H1 (cell line): ENCODE data around the gene OR2L8. TPM values are rescaled to one million over a fixed set of nuclear protein-coding genes. Genes with fewer than 3 reads are reported as not detected.

Experiments used
- ATF3 ChIP-seq: IDR thresholded peaks from 2 replicates; pipeline ENCODE4 v1.6.1; 2011; ENCODE audit warnings: low read depth, mild to moderate bottlenecking, low read length; ENCODE audit not compliant: insufficient read depth
- CHD1 ChIP-seq: IDR thresholded peaks from 2 replicates; pipeline ENCODE4 v1.6.1; 2012; ENCODE audit warnings: low read depth, low read length, improper control_type of control experiment
- JUND ChIP-seq: IDR thresholded peaks from 2 replicates; pipeline ENCODE4 v1.6.1; 2011; ENCODE audit warnings: mild to moderate bottlenecking, improper control_type of control experiment, low read length
- SIRT6 ChIP-seq: IDR thresholded peaks from one replicate; pipeline ENCODE4 v1.7.1; 2012; ENCODE audit warnings: low read length, inconsistent platforms
- SUZ12 ChIP-seq: fragments of 200-600 bp; sonication (generic); IDR thresholded peaks from 2 replicates; pipeline ENCODE4 v1.6.1; 2012; ENCODE audit warnings: mild to moderate bottlenecking, inconsistent platforms, low read length, moderate library complexity, mixed read lengths
- polyA plus RNA-seq, 7 experiments: library from polyadenylated mRNA; depleted of rRNA in 3 of 7; stranded (reverse) in 5 of 7; unstranded in 2 of 7; fragments of >200 nt in 5 of 7; fragments of 200-250 nt in 2 of 7; gene quantifications; 1 replicate in 5 of 7; 2 replicates in 1 of 7; 4 replicates in 1 of 7; pipeline versions ENCODE4 v1.2.1 to v1.2.3, GENCODE V29; 2011 to 2013; ENCODE audit warnings: missing spikeins in 2 of 7, mixed read lengths in 2 of 7
- total RNA-seq: library from RNA; stranded (reverse); fragmentation: NEBNext Ultra II Directional; extraction: Animal tissue kit (Norgen Biotek cat#: 25700); gene quantifications from 2 replicates; pipeline ENCODE4 v1.2.1, GENCODE V29; 2021
- TF ChIP-seq, protein P1 (sequence below), 3 experiments: IDR thresholded peaks; 1 replicate in 2 of 3; 2 replicates in 1 of 3; pipeline versions ENCODE4 v1.5.1 to v1.6.1; 2011; ENCODE audit warnings: low read length in 3 of 3, mild to moderate bottlenecking in 3 of 3, inconsistent platforms in 2 of 3, low read depth in 1 of 3, moderate library complexity in 1 of 3; ENCODE audit not compliant: insufficient read depth in 1 of 3; ENCODE audit errors: control extremely low read depth in 1 of 3

The OR2L8 gene
- total and polyA plus RNA-seq, 2 of the 8 experiments (the other 6 are each of a cell fraction or from before 2014, with no cell fraction given), result not detected

- no peak for TF ChIP-seq CHD1
- TF ChIP-seq, protein P1, sequence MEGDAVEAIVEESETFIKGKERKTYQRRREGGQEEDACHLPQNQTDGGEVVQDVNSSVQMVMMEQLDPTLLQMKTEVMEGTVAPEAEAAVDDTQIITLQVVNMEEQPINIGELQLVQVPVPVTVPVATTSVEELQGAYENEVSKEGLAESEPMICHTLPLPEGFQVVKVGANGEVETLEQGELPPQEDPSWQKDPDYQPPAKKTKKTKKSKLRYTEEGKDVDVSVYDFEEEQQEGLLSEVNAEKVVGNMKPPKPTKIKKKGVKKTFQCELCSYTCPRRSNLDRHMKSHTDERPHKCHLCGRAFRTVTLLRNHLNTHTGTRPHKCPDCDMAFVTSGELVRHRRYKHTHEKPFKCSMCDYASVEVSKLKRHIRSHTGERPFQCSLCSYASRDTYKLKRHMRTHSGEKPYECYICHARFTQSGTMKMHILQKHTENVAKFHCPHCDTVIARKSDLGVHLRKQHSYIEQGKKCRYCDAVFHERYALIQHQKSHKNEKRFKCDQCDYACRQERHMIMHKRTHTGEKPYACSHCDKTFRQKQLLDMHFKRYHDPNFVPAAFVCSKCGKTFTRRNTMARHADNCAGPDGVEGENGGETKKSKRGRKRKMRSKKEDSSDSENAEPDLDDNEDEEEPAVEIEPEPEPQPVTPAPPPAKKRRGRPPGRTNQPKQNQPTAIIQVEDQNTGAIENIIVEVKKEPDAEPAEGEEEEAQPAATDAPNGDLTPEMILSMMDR (IDR thresholded peaks at IDR 0.05; ENCODE audit: control extremely low read depth in 1 of 3, insufficient read depth in 1 of 3, low read depth in 1 of 3, low read length in 3 of 3), result no peak
- TF ChIP-seq SUZ12, result no peak
- no peak for TF ChIP-seq JUND
- no peak for TF ChIP-seq SIRT6
- no peak for TF ChIP-seq ATF3
Measured at GRCh38 chr1:247936415-247936814, 12.2 kb upstream of the OR2L8 start (continued).
